LNCAP (cell line): ENCODE data around the gene ZNF423.

Experiments used
- CTCF ChIP-seq: fragments of 450-650 bp; IDR thresholded peaks from 2 replicates; pipeline ENCODE4 v1.5.1; 2017; ENCODE audit warnings: mild to moderate bottlenecking

The ZNF423 gene

GRCh38 chr16:49521734-49522325 lies 334.1 kb downstream of the ZNF423 start:
- TF ChIP-seq CTCF = no peak

GRCh38 chr16:49520492-49521038 lies 335.3 kb downstream of the ZNF423 start:
- TF ChIP-seq CTCF = no peak

- TF ChIP-seq CTCF = no peak
These were observed 336.2 kb downstream of the ZNF423 start for GRCh38 chr16:49519741-49520140.

GRCh38 chr16:49519008-49519656 lies 336.8 kb downstream of the ZNF423 start:
- TF ChIP-seq CTCF = no peak

GRCh38 chr16:49516382-49517036 lies 339.4 kb downstream of the ZNF423 start:
- no peak for TF ChIP-seq CTCF

DNA sequence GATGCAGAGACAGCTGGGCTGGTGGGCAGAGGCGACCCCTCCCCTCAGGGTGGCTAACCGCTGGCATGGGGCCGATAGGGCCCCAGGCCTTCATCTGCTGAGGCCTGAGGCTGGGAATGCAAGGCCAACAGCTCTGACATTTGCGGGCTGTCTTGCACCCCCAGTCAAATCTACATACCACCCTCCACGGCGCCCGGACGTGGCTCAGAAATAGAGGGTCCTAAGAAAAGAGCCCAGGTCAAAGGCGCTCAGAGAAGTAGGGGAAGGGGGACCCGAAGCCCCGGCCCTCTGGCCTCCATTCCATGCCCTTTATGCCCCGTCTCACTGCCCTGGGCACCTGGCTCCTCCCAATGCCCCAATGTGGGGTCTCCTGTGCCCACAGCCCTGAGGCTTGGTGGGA lies 340.1 kb downstream of the ZNF423 start:
- no peak for TF ChIP-seq CTCF

GRCh38 chr16:49515016-49515565 lies 340.8 kb downstream of the ZNF423 start:
- no peak for TF ChIP-seq CTCF
